ENCODE measurements around the gene FGGY.
"Not testable (repeated sequence)": the region's sequence is repeated elsewhere in the genome, so short reads cannot be mapped to it uniquely, and the experiment has no call there.

FGGY gene

GRCh38 chr1:59641836-59642235 is 344.9 kb downstream of the FGGY start:
- H3K4me3 ChIP-seq (ENCODE audit: low read length), result no peak overlapping the region
- DNase-seq (ENCODE audit: low read depth), result peak; percentile 13
- no peak for TF ChIP-seq CTCF (conservative IDR thresholded peaks at IDR 0.05; ENCODE audit: low read length)

GRCh38 chr1:59643526-59643925 is 346.6 kb downstream of the FGGY start:
- no peak for TF ChIP-seq CTCF (conservative IDR thresholded peaks at IDR 0.05; ENCODE audit: low read length)
- no peak overlapping the region for H3K4me3 ChIP-seq (ENCODE audit: low read length)
- DNase-seq (ENCODE audit: low read depth), result no peak

- peak; percentile 21; the same call in 1 of the 2 replicates for TF ChIP-seq CTCF (conservative IDR thresholded peaks at IDR 0.05; ENCODE audit: low read length)
- DNase-seq (ENCODE audit: low read depth), result peak; percentile 87
- H3K4me3 ChIP-seq (ENCODE audit: low read length), result no peak overlapping the region
Observed at GRCh38 chr1:59645893-59646292, 349.0 kb downstream of the FGGY start.

- not testable (repeated sequence) for H3K4me3 ChIP-seq (ENCODE audit: low read length)
Observed at GRCh38 chr1:59653142-59653958, 356.5 kb downstream of the FGGY start.

GRCh38 chr1:59653968-59654367 is 357.1 kb downstream of the FGGY start:
- no peak for TF ChIP-seq CTCF (conservative IDR thresholded peaks at IDR 0.05; ENCODE audit: low read length)
- peak; percentile 40 for DNase-seq (ENCODE audit: low read depth)
- H3K4me3 ChIP-seq (ENCODE audit: low read length), result no peak overlapping the region

More at GRCh38 chr1:59653142-59653958, 356.5 kb downstream of the FGGY start:
- DNase-seq (ENCODE audit: low read depth), result not testable (repeated sequence)

GRCh38 chr1:59657873-59658465 is 361.1 kb downstream of the FGGY start:
- no peak overlapping the region for H3K4me3 ChIP-seq (ENCODE audit: low read length)
- no peak for TF ChIP-seq CTCF (conservative IDR thresholded peaks at IDR 0.05; ENCODE audit: low read length)
- DNase-seq (ENCODE audit: low read depth), result no peak

GRCh38 chr1:59664166-59664565 is 367.3 kb downstream of the FGGY start:
- H3K4me3 ChIP-seq (ENCODE audit: low read length), result no peak overlapping the region
- no peak for TF ChIP-seq CTCF (conservative IDR thresholded peaks at IDR 0.05; ENCODE audit: low read length)
- DNase-seq (ENCODE audit: low read depth), result no peak

Data from AG10803 (cell line).